ENCODE results near the gene RFC2. TPM values are rescaled to one million over a fixed set of nuclear protein-coding genes. Genes with fewer than 3 reads are reported as not detected.
A peak's percentile ranks its signal among the peaks of the same experiment; 100 is the strongest.
"Not testable (repeated sequence)": the region's sequence is repeated elsewhere in the genome, so short reads cannot be mapped to it uniquely, and the experiment has no call there.

Gene RFC2
- total RNA-seq, 1 experiment from 2014 or later: 105 TPM

- DNase-seq (ENCODE audit: low read depth): no peak
Observed at GRCh38 chr7:74217455-74218342, 36.5 kb downstream of the RFC2 start.

GRCh38 chr7:74216361-74216761, 37.8 kb downstream of the RFC2 start:
- DNase-seq (ENCODE audit: low read depth): no peak

- DNase-seq (ENCODE audit: low read depth): no peak
Observed at GRCh38 chr7:74215921-74216320, 38.3 kb downstream of the RFC2 start.

GRCh38 chr7:74214816-74215630, 39.2 kb downstream of the RFC2 start:
- no peak for DNase-seq (ENCODE audit: low read depth)

- DNase-seq (ENCODE audit: low read depth): no peak
Observed at GRCh38 chr7:74212661-74213060, 41.5 kb downstream of the RFC2 start.

GRCh38 chr7:74208241-74208640, 46.0 kb downstream of the RFC2 start:
- not testable (repeated sequence) for DNase-seq (ENCODE audit: low read depth)

GRCh38 chr7:74207586-74207985, 46.6 kb downstream of the RFC2 start:
- no peak for DNase-seq (ENCODE audit: low read depth)

- DNase-seq (ENCODE audit: low read depth): peak; percentile 82
Observed at GRCh38 chr7:74206589-74207120, 47.5 kb downstream of the RFC2 start.

- not testable (repeated sequence) for DNase-seq (ENCODE audit: low read depth)
Observed at GRCh38 chr7:74206052-74206451, 48.1 kb downstream of the RFC2 start.

GRCh38 chr7:74203956-74204618, 50.1 kb downstream of the RFC2 start:
- no peak for DNase-seq (ENCODE audit: low read depth)

GRCh38 chr7:74202841-74203556, 51.2 kb downstream of the RFC2 start:
- peak; percentile 83 for DNase-seq (ENCODE audit: low read depth)

- DNase-seq (ENCODE audit: low read depth): peak; percentile 90
Observed at GRCh38 chr7:74199551-74200355, 54.4 kb downstream of the RFC2 start.

- no peak for DNase-seq (ENCODE audit: low read depth)
Observed at GRCh38 chr7:74197449-74198124, 56.6 kb downstream of the RFC2 start.

GRCh38 chr7:74195968-74196654, 58.1 kb downstream of the RFC2 start:
- DNase-seq (ENCODE audit: low read depth): not testable (repeated sequence)

GRCh38 chr7:74195139-74195860, 58.9 kb downstream of the RFC2 start:
- DNase-seq (ENCODE audit: low read depth): not testable (repeated sequence)

- no peak for DNase-seq (ENCODE audit: low read depth)
Observed at GRCh38 chr7:74194686-74195085, 59.5 kb downstream of the RFC2 start.

GRCh38 chr7:74193913-74194312, 60.3 kb downstream of the RFC2 start:
- no peak for DNase-seq (ENCODE audit: low read depth)

- no peak for DNase-seq (ENCODE audit: low read depth)
Observed at GRCh38 chr7:74193054-74193453, 61.1 kb downstream of the RFC2 start.

All from M059J (cell line).